GM23338 (cell line): ENCODE results near the gene FAM216A. TPM values are rescaled to one million over a fixed set of nuclear protein-coding genes. Genes with fewer than 3 reads are reported as not detected.

Source experiments
- ATAC-seq: fragments of 200-7000 bp; cut with Tn5 transposase; 3 replicates; pipeline ENCODE4 v1.9.1; 2020
- DNase-seq: peaks from one replicate; pipeline ENCODE4 v3.0.0-alpha.2; 2015; ENCODE audit warnings: low spot score
- H2AFZ ChIP-seq: fragments of 200-600 bp; sonication (generic); 2 replicates; pipeline ENCODE4 v1.8.0; 2016; ENCODE audit warnings: antibody characterized with exemption, mild to moderate bottlenecking, moderate library complexity
- H3F3A ChIP-seq: fragments of 200-600 bp; sonication (generic); replicated peaks from 2 replicates; pipeline ENCODE4 v1.8.0; 2017; ENCODE audit warnings: antibody characterized with exemption, mixed run types, low read depth
- H3K27ac ChIP-seq: fragments of 200-600 bp; sonication (generic); 2 replicates; pipeline ENCODE4 v1.6.1; 2016; ENCODE audit warnings: low read depth
- H3K27me3 ChIP-seq: fragments of 200-600 bp; sonication (generic); 2 replicates; pipeline ENCODE4 v1.8.0; 2016; ENCODE audit warnings: mild to moderate bottlenecking, mixed run types, moderate library complexity; ENCODE audit not compliant: insufficient read depth
- H3K36me3 ChIP-seq: fragments of 200-600 bp; sonication (generic); 2 replicates; pipeline ENCODE4 v1.8.0; 2016; ENCODE audit warnings: mild to moderate bottlenecking; ENCODE audit not compliant: insufficient read depth
- H3K4me1 ChIP-seq: fragments of 200-600 bp; sonication (generic); 2 replicates; pipeline ENCODE4 v1.8.0; 2016; ENCODE audit warnings: mild to moderate bottlenecking, moderate library complexity; ENCODE audit not compliant: insufficient read depth
- H3K4me2 ChIP-seq: fragments of 200-600 bp; sonication (generic); 2 replicates; pipeline ENCODE4 v1.7.1; 2017; ENCODE audit warnings: mixed run types
- H3K4me3 ChIP-seq: fragments of 200-600 bp; sonication (generic); 2 replicates; pipeline ENCODE4 v1.6.1; 2016; ENCODE audit warnings: mixed run types
- H3K79me2 ChIP-seq: fragments of 200-600 bp; sonication (generic); replicated peaks from 2 replicates; pipeline ENCODE4 v1.8.0; 2017; ENCODE audit warnings: mild to moderate bottlenecking; ENCODE audit not compliant: insufficient read depth
- H3K9me2 ChIP-seq: fragments of 200-600 bp; sonication (generic); 2 replicates; pipeline ENCODE4 v1.8.0; 2017; ENCODE audit not compliant: insufficient read depth
- H4K20me1 ChIP-seq: fragments of 200-600 bp; sonication (generic); replicated peaks from 2 replicates; pipeline ENCODE4 v1.8.0; 2017; ENCODE audit warnings: mild to moderate bottlenecking; ENCODE audit not compliant: insufficient read depth
- H3K27ac Mint-ChIP-seq: 2 replicates; pipeline ENCODE4 v1.8.0; 2020; ENCODE audit warnings: inconsistent platforms, mild to moderate bottlenecking, moderate library complexity, mixed read lengths
- H3K27me3 Mint-ChIP-seq: 3 replicates; pipeline ENCODE4 v1.8.0; 2022; ENCODE audit warnings: low read depth, mild to moderate bottlenecking, moderate library complexity, mixed read lengths, inconsistent platforms; ENCODE audit not compliant: insufficient read depth, poor library complexity
- H3K36me3 Mint-ChIP-seq: 3 replicates; pipeline ENCODE4 v1.8.0; 2021; ENCODE audit warnings: low read depth, mild to moderate bottlenecking, inconsistent platforms, moderate library complexity, mixed read lengths
- H3K4me1 Mint-ChIP-seq: 3 replicates; pipeline ENCODE4 v1.8.0; 2020; ENCODE audit warnings: mild to moderate bottlenecking, inconsistent platforms, mixed read lengths
- H3K4me3 Mint-ChIP-seq: 3 replicates; pipeline ENCODE4 v1.8.0; 2021; ENCODE audit warnings: moderate library complexity, mild to moderate bottlenecking, inconsistent platforms, mixed read lengths
- H3K9me3 Mint-ChIP-seq: 3 replicates; pipeline ENCODE4 v1.8.0; 2020; ENCODE audit warnings: moderate library complexity, mild to moderate bottlenecking, inconsistent platforms, mixed read lengths
- POLR2AphosphoS5 ChIP-seq: IDR thresholded peaks from 2 replicates; pipeline ENCODE4 v1.6.1; 2016; ENCODE audit warnings: antibody characterized with exemption, low read depth
- STAT1 ChIP-seq: IDR thresholded peaks from one replicate; pipeline ENCODE4 v1.6.1; 2016; ENCODE audit warnings: antibody characterized with exemption; ENCODE audit not compliant: unreplicated experiment
- ZNF331 ChIP-seq: fragments of 250-450 bp; sonication (Bioruptor Pico); IDR thresholded peaks from 2 replicates; pipeline ENCODE4 v1.5.0; 2020; ENCODE audit warnings: low read depth, mild to moderate bottlenecking, moderate library complexity
- polyA plus RNA-seq: library from polyadenylated mRNA; unstranded; fragments of >200 nt; fragmentation: Nextera tagmentation; extraction: Ambion mirVana; gene quantifications from 2 replicates; pipeline ENCODE4 v1.2.1, GENCODE V29; 2016
- total RNA-seq: library from RNA; depleted of rRNA; stranded (reverse); fragments of >200 nt; shearing (Covaris generic); gene quantifications from 2 replicates; pipeline ENCODE4 v1.2.3, GENCODE V29; 2014
- TF ChIP-seq, protein P1 (sequence below): fragments of 250-450 bp; sonication (Bioruptor Pico); IDR thresholded peaks from 2 replicates; pipeline ENCODE4 v1.5.0; 2020; ENCODE audit warnings: mild to moderate bottlenecking, moderate library complexity
- TF ChIP-seq, protein P2 (sequence below), 2 experiments: fragments of 200-600 bp in 1 of 2; sonication (generic) in 1 of 2; conservative IDR thresholded peaks; 2 replicates each; pipeline versions ENCODE4 v1.5.1 to v1.6.1; 2016 to 2017; ENCODE audit warnings: antibody characterized with exemption in 2 of 2, low read depth in 2 of 2, mild to moderate bottlenecking in 2 of 2, moderate library complexity in 1 of 2

The FAM216A gene
- total and polyA plus RNA-seq, 2 experiments from 2014 or later: 27.1 to 53.0 TPM

DNA sequence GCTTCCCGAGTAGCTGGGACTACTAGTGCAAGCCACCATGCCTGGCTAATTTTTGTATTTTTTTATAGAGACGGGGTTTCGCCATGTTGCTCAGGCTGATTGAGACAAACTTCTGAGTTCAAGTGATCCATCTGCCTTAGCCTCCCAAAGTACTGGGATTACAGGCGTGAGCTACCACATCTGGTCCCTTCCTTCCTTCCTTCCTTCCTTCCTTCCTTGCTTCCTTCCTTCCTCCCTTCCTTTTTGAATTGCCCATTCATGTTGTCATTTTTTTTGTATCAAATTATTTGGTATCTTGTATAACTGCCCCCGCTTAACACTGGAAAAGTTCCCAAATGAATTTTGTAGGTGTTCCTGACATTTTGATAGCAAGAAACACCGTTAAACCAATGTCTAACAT lies 45.2 kb downstream of the FAM216A start (continued):
- TF ChIP-seq, protein P1, sequence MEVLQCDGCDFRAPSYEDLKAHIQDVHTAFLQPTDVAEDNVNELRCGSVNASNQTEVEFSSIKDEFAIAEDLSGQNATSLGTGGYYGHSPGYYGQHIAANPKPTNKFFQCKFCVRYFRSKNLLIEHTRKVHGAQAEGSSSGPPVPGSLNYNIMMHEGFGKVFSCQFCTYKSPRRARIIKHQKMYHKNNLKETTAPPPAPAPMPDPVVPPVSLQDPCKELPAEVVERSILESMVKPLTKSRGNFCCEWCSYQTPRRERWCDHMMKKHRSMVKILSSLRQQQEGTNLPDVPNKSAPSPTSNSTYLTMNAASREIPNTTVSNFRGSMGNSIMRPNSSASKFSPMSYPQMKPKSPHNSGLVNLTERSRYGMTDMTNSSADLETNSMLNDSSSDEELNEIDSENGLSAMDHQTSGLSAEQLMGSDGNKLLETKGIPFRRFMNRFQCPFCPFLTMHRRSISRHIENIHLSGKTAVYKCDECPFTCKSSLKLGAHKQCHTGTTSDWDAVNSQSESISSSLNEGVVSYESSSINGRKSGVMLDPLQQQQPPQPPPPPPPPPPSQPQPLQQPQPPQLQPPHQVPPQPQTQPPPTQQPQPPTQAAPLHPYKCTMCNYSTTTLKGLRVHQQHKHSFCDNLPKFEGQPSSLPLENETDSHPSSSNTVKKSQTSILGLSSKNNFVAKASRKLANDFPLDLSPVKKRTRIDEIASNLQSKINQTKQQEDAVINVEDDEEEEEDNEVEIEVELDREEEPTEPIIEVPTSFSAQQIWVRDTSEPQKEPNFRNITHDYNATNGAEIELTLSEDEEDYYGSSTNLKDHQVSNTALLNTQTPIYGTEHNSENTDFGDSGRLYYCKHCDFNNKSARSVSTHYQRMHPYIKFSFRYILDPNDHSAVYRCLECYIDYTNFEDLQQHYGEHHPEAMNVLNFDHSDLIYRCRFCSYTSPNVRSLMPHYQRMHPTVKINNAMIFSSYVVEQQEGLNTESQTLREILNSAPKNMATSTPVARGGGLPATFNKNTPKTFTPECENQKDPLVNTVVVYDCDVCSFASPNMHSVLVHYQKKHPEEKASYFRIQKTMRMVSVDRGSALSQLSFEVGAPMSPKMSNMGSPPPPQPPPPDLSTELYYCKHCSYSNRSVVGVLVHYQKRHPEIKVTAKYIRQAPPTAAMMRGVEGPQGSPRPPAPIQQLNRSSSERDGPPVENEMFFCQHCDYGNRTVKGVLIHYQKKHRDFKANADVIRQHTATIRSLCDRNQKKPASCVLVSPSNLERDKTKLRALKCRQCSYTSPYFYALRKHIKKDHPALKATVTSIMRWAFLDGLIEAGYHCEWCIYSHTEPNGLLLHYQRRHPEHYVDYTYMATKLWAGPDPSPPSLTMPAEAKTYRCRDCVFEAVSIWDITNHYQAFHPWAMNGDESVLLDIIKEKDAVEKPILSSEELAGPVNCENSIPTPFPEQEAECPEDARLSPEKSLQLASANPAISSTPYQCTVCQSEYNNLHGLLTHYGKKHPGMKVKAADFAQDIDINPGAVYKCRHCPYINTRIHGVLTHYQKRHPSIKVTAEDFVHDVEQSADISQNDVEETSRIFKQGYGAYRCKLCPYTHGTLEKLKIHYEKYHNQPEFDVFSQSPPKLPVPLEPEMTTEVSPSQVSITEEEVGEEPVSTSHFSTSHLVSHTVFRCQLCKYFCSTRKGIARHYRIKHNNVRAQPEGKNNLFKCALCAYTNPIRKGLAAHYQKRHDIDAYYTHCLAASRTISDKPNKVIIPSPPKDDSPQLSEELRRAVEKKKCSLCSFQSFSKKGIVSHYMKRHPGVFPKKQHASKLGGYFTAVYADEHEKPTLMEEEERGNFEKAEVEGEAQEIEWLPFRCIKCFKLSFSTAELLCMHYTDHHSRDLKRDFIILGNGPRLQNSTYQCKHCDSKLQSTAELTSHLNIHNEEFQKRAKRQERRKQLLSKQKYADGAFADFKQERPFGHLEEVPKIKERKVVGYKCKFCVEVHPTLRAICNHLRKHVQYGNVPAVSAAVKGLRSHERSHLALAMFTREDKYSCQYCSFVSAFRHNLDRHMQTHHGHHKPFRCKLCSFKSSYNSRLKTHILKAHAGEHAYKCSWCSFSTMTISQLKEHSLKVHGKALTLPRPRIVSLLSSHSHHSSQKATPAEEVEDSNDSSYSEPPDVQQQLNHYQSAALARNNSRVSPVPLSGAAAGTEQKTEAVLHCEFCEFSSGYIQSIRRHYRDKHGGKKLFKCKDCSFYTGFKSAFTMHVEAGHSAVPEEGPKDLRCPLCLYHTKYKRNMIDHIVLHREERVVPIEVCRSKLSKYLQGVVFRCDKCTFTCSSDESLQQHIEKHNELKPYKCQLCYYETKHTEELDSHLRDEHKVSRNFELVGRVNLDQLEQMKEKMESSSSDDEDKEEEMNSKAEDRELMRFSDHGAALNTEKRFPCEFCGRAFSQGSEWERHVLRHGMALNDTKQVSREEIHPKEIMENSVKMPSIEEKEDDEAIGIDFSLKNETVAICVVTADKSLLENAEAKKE (CRISPR knock-in tag): no peak
- TF ChIP-seq POLR2AphosphoS5: no peak

DNA sequence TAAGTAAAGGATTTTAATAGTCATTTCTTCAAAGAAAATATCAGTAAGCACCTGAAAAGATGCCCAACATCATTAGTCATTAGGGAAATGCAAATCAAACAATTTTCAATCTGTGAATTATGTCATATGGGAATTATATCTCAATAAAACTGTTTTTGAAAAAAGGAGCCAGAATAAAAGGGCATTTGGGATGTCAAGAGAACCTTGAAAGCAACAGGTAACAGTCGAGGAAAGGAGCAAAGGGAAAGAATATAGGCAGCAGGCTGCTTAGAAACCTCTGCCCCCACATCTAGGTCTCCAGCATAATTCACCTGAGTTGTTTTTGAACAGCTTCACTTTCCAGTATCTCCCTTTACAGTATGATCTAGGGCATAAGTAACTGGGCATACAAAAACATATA lies 45.7 kb downstream of the FAM216A start:
- no peaks in the 10 kb centered on the region for H3K36me3 ChIP-seq
- no peak overlapping the region for H3K27ac Mint-ChIP-seq
- H3K4me1 ChIP-seq: no peaks in the 10 kb centered on the region
- DNase-seq (no peak), ATAC-seq (no peak)
- H3K27me3 Mint-ChIP-seq: peaks cover under 1% of the 10 kb centered on the region
- H3K9me2 ChIP-seq: no peaks in the 10 kb centered on the region
- H3K27me3 ChIP-seq: no peaks in the 10 kb centered on the region
- H4K20me1 ChIP-seq: no peaks in the 10 kb centered on the region
- no peaks in the 10 kb centered on the region for H3K4me1 Mint-ChIP-seq
- H3K4me2 ChIP-seq: no peak overlapping the region
- H3K9me3 Mint-ChIP-seq: no peaks in the 10 kb centered on the region
- H3K4me3 Mint-ChIP-seq: no peak overlapping the region
- no peak overlapping the region for H3K4me3 ChIP-seq
- no peaks in the 10 kb centered on the region for H3K79me2 ChIP-seq
- H3K27ac ChIP-seq: no peak overlapping the region
- no peaks in the 10 kb centered on the region for H3K36me3 Mint-ChIP-seq
- TF ChIP-seq STAT1 (no peak), ZNF331 (CRISPR knock-in tag) (no peak), POLR2AphosphoS5 (no peak)
- TF ChIP-seq, protein P1 (CRISPR knock-in tag): no peak
- TF ChIP-seq, protein P2, sequence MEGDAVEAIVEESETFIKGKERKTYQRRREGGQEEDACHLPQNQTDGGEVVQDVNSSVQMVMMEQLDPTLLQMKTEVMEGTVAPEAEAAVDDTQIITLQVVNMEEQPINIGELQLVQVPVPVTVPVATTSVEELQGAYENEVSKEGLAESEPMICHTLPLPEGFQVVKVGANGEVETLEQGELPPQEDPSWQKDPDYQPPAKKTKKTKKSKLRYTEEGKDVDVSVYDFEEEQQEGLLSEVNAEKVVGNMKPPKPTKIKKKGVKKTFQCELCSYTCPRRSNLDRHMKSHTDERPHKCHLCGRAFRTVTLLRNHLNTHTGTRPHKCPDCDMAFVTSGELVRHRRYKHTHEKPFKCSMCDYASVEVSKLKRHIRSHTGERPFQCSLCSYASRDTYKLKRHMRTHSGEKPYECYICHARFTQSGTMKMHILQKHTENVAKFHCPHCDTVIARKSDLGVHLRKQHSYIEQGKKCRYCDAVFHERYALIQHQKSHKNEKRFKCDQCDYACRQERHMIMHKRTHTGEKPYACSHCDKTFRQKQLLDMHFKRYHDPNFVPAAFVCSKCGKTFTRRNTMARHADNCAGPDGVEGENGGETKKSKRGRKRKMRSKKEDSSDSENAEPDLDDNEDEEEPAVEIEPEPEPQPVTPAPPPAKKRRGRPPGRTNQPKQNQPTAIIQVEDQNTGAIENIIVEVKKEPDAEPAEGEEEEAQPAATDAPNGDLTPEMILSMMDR (conservative IDR thresholded peaks at IDR 0.05; ENCODE audit: low read depth in 2 of 2): no peak
- no peaks in the 10 kb centered on the region for H3F3A ChIP-seq
- no peak overlapping the region for H2AFZ ChIP-seq
